MCF 10A (cell line): ENCODE measurements around the gene APIP. TPM values are rescaled to one million over a fixed set of nuclear protein-coding genes. Genes with fewer than 3 reads are reported as not detected.

ENCODE experiments used
- BruUV-seq: library from RNA; stranded (reverse); fragments of 400-500 nt; replicated peaks from 2 replicates; lab custom pipeline; 2021; lab: Mats Ljungman, UMichigan
- CTCF ChIA-PET: fragments of 300-600 bp; sonication (Branson Sonifier 250); formaldehyde crosslinking; extraction: SDS; loops from one replicate; lab custom pipeline; 2021; ENCODE audit warnings: antibody characterized with exemption, inconsistent platforms; lab: Yijun Ruan, JAX
- POLR2A ChIA-PET: fragments of 300-600, 350-650 bp; sonication (Branson Sonifier 250); formaldehyde crosslinking; extraction: SDS; loops from one replicate; lab custom pipeline; 2020; ENCODE audit warnings: antibody characterized with exemption, inconsistent platforms; lab: Yijun Ruan, JAX
- DNase-seq: peaks from one replicate; pipeline ENCODE4 v3.0.0-alpha.2; 2018; ENCODE audit not compliant: unreplicated experiment
- H3K27ac Mint-ChIP-seq: one replicate; pipeline ENCODE4 v1.8.0; 2022; ENCODE audit warnings: mild to moderate bottlenecking, low read depth, mixed read lengths; ENCODE audit not compliant: unreplicated experiment
- H3K27me3 Mint-ChIP-seq: one replicate; pipeline ENCODE4 v1.8.0; 2022; ENCODE audit warnings: mixed read lengths; ENCODE audit not compliant: insufficient read depth, unreplicated experiment
- H3K36me3 Mint-ChIP-seq: one replicate; pipeline ENCODE4 v1.8.0; 2022; ENCODE audit warnings: mild to moderate bottlenecking, moderate library complexity, mixed read lengths; ENCODE audit not compliant: insufficient read depth, unreplicated experiment
- H3K4me1 Mint-ChIP-seq: one replicate; pipeline ENCODE4 v1.8.0; 2022; ENCODE audit warnings: mixed read lengths; ENCODE audit not compliant: insufficient read depth, unreplicated experiment
- H3K4me3 Mint-ChIP-seq: one replicate; pipeline ENCODE4 v1.8.0; 2022; ENCODE audit warnings: mild to moderate bottlenecking, moderate library complexity, mixed read lengths; ENCODE audit not compliant: unreplicated experiment
- H3K9me3 Mint-ChIP-seq: one replicate; pipeline ENCODE4 v1.8.0; 2022; ENCODE audit warnings: mixed read lengths; ENCODE audit not compliant: unreplicated experiment
- intact Hi-C: fragments of 100-400 bp; cut with micrococcal nuclease; formaldehyde crosslinking; loops from 2 replicates; pipeline ENCODE4 v1.14.1; 2022
- total RNA-seq: library from RNA; stranded (reverse); gene quantifications from 2 replicates; pipeline ENCODE4 v1.2.3, GENCODE V29; 2022
- TF ChIP-seq, protein P1 (sequence below): fragments of 200-600 bp; IDR thresholded peaks from one replicate; pipeline ENCODE4 v1.8.0; 2022; ENCODE audit warnings: antibody characterized with exemption, mild to moderate bottlenecking; ENCODE audit not compliant: unreplicated experiment

Gene APIP
- total RNA-seq, 1 experiment from 2014 or later = 36.9 TPM

DNA sequence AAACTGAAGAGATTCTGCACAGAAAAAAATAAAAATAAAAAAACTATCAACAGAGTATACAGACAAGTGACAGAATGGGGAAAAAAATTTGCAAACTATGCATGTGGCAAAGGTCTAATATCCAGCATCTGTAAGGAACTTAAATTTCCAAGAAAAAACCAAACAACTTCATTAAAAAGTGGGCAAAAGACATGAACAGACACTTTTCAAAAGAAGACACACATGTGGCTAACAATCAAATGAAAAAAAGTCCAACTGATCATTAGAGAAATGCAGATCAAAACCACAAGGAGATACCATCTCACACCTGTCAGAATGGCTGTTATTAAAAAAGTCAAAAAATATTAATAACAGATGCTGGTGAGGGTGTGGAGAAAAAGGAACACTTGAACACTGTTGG, 64.3 kb downstream of the APIP start:
- no peak overlapping the region for H3K4me3 Mint-ChIP-seq
- no peak overlapping the region for H3K27ac Mint-ChIP-seq
- TF ChIP-seq, protein P1, sequence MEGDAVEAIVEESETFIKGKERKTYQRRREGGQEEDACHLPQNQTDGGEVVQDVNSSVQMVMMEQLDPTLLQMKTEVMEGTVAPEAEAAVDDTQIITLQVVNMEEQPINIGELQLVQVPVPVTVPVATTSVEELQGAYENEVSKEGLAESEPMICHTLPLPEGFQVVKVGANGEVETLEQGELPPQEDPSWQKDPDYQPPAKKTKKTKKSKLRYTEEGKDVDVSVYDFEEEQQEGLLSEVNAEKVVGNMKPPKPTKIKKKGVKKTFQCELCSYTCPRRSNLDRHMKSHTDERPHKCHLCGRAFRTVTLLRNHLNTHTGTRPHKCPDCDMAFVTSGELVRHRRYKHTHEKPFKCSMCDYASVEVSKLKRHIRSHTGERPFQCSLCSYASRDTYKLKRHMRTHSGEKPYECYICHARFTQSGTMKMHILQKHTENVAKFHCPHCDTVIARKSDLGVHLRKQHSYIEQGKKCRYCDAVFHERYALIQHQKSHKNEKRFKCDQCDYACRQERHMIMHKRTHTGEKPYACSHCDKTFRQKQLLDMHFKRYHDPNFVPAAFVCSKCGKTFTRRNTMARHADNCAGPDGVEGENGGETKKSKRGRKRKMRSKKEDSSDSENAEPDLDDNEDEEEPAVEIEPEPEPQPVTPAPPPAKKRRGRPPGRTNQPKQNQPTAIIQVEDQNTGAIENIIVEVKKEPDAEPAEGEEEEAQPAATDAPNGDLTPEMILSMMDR = no peak
- H3K4me1 Mint-ChIP-seq = peaks cover 19% of the 10 kb centered on the region
- DNase-seq = no peak
- ChIA-PET POLR2A (no interaction called here), CTCF (no interaction called here)
- intact Hi-C loops = no loop called here
- H3K27me3 Mint-ChIP-seq = no peaks in the 10 kb centered on the region
- no peaks in the 10 kb centered on the region for H3K9me3 Mint-ChIP-seq
- no peaks in the 10 kb centered on the region for H3K36me3 Mint-ChIP-seq
- BruUV-seq = no TSS peak

DNA sequence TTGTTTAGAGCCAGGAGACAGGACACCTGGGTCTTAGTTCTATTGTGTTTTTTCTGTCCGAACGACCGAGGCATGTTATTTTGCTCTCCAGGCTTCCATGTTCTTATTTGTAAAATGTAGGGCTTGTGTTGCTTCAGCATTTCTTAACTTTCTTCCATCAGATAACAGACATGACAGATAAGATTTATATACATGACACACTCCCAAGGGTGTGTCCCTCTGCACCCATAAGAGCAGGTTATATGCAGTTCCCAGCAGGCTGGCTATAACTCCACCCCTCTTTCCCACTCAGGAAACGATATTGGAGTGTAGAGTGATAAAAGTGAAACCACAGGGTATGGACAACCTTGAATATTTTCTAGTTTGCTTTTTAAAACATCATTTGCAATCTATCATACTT, 65.8 kb downstream of the APIP start:
- Mint-ChIP-seq H3K27me3 (no peaks in the 10 kb centered on the region), H3K9me3 (no peaks in the 10 kb centered on the region), H3K27ac (peak overlapping the region; percentile 19), H3K4me1 (peaks cover 19% of the 10 kb centered on the region), H3K4me3 (no peak overlapping the region), H3K36me3 (no peaks in the 10 kb centered on the region)
- intact Hi-C loops = no loop called here
- BruUV-seq = no TSS peak
- ChIA-PET CTCF (interaction anchor here (1.0 kb wide), 1 partner anchor 213 kb away, joined by 4 read pairs; no protein-coding TSS in a partner anchor), POLR2A (interaction anchor here (0.7 to 0.8 kb wide), 3 partner anchors 37 to 100 kb away, joined by 3 to 5 read pairs (median 3); no protein-coding TSS in a partner anchor)
- TF ChIP-seq, protein P1 = no peak
- no peak for DNase-seq

DNA sequence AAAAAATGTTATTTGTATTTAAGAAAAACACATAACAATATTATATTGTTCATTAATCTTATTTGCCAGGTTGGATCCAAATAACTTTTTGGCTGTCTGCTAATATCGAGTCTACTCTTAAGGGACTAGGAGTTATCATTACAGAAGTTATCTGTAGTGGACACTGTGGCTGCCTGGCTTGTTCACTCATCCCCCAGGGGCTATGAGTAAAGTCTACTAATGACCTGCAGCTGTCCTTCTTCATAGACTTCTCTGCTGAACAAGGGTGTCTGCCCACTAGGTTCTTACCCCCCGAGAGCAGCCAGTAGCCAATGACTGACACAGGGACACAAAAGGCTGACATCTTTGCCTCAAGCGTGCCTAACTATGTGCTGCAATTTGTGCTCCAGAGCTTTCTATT, 69.7 kb downstream of the APIP start:
- H3K27me3 Mint-ChIP-seq = no peaks in the 10 kb centered on the region
- CTCF ChIA-PET = interaction anchor here (0.7 to 1.0 kb wide), 2 partner anchors 23 to 43 kb away, joined by 3 to 4 read pairs; no protein-coding TSS in a partner anchor
- H3K9me3 Mint-ChIP-seq = no peaks in the 10 kb centered on the region
- DNase-seq = no peak
- no TSS peak for BruUV-seq
- H3K4me1 Mint-ChIP-seq = peaks cover 13% of the 10 kb centered on the region
- TF ChIP-seq, protein P1 = no peak
- POLR2A ChIA-PET = interaction anchor here (0.7 to 1.0 kb wide), 3 partner anchors 14 to 82 kb away, joined by 3 read pairs; no protein-coding TSS in a partner anchor
- H3K27ac Mint-ChIP-seq = no peak overlapping the region
- no peak overlapping the region for H3K4me3 Mint-ChIP-seq
- intact Hi-C loops = no loop called here
- H3K36me3 Mint-ChIP-seq = no peaks in the 10 kb centered on the region

DNA sequence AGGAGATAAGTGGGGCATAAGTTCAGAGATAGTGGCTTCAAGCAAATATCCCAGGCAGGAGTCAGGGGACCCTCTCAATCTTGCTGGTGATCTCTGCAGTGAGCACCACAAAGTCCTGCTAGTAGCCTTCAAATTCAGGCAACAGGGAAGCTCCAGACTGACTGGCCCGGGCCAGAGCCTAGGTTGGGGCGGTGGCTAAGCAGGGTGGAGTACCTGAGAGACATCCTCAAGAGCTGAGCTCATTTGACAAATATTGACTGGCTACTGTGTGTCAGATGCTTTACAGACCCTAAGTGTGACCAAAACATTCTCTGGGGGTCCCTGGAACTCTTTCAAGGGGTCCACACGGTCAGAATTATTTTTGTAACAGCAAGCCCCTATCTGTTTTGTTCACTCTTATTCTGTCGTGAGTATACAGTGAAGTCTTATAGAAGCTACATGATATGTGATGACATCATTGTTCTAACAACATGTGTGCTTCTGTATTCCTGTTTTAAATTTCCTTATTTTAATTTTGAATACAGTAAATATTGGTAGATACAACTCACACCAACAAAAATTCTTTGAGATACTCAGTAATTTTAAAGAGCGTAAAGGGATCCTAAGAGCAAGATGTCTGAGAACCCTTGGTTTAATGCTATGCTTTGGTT, 71.6 kb downstream of the APIP start:
- ChIA-PET CTCF (no interaction called here), POLR2A (interaction anchor here (1.4 kb wide), 1 partner anchor 42 kb away, joined by 4 read pairs; no protein-coding TSS in a partner anchor)
- Mint-ChIP-seq H3K4me3 (no peak overlapping the region), H3K9me3 (no peaks in the 10 kb centered on the region), H3K27me3 (no peaks in the 10 kb centered on the region), H3K27ac (no peak overlapping the region), H3K4me1 (peaks cover 6% of the 10 kb centered on the region), H3K36me3 (no peaks in the 10 kb centered on the region)
- BruUV-seq = no TSS peak
- no peak for DNase-seq
- intact Hi-C loops = no loop called here
- TF ChIP-seq, protein P1 = no peak
